Thyroid gland (tissue), 4 donors: ENCODE measurements around the gene C1orf210.

Experiments
- CTCF ChIP-seq, 6 experiments: fragments of 200-600 bp in 3 of 6; fragments of 450-650 bp in 3 of 6; sonication (generic) in 3 of 6; IDR thresholded peaks; one replicate each; pipeline ENCODE4 v1.5.1; 2016 to 2019; ENCODE audit warnings: antibody characterized with exemption in 6 of 6, mild to moderate bottlenecking in 2 of 6, inconsistent platforms in 1 of 6, moderate library complexity in 1 of 6
- POLR2A ChIP-seq, 2 donors: fragments of 450-650 bp; IDR thresholded peaks; one replicate each; pipeline ENCODE4 v1.6.1; 2017; ENCODE audit warnings: antibody characterized with exemption in 2 of 2, mild to moderate bottlenecking in 2 of 2, moderate library complexity in 1 of 2

- no peak for TF ChIP-seq POLR2A (IDR thresholded peaks at IDR 0.05)
- TF ChIP-seq CTCF (IDR thresholded peaks at IDR 0.05): no peak
Observed at GRCh38 chr1:43235040-43235439, 50.3 kb downstream of the C1orf210 start.
